ENCODE measurements around the gene BICDL2. TPM values are rescaled to one million over a fixed set of nuclear protein-coding genes. Genes with fewer than 3 reads are reported as not detected.

The BICDL2 gene
- total and polyA plus RNA-seq, 9 of the 15 experiments (the other 6 are each of a cell fraction or from before 2014, with no cell fraction given): 0.09 to 0.28 (median 0.09) TPM; not detected in 6

GRCh38 chr16:3023669-3024478, 12.9 kb downstream of the BICDL2 start, which contains the start of the genes HCFC1R1 and THOC6 (continued):
- TF ChIP-seq SMARCC2 (IDR thresholded peaks at IDR 0.05; ENCODE audit: low read depth) (no peak), RBM34 (IDR thresholded peaks at IDR 0.05; ENCODE audit: borderline replicate concordance, insufficient read depth, low read length) (no peak), ZBTB7A (IDR thresholded peaks at IDR 0.05; ENCODE audit: borderline replicate concordance, control insufficient read depth, low read depth, low read length) (peak; percentile 74), GTF2F1 (IDR thresholded peaks at IDR 0.05; ENCODE audit: low read depth, low read length) (peak; percentile 51; the same call in 1 of the 2 replicates), RUNX1 (IDR thresholded peaks at IDR 0.05; ENCODE audit: low read depth) (no peak), ZNF12 (CRISPR knock-in tag; IDR thresholded peaks at IDR 0.05) (peak; percentile 82; the same call in 1 of the 2 replicates), PPARD (CRISPR knock-in tag; IDR thresholded peaks at IDR 0.05) (no peak), RFX1 (IDR thresholded peaks at IDR 0.05) (no peak), ZNF311 (CRISPR knock-in tag; IDR thresholded peaks at IDR 0.05) (no peak), ZNF589 (CRISPR knock-in tag; IDR thresholded peaks at IDR 0.05; ENCODE audit: low read depth) (no peak), TRIM25 (IDR thresholded peaks at IDR 0.05; ENCODE audit: borderline replicate concordance) (no peak), GABPB1 (CRISPR knock-in tag; IDR thresholded peaks at IDR 0.05) (peak; percentile 90), ZNF644 (tag; IDR thresholded peaks at IDR 0.05; ENCODE audit: low read depth) (no peak), MTA3 (IDR thresholded peaks at IDR 0.05; ENCODE audit: borderline replicate concordance) (peak; percentile 63; the same call in 1 of the 2 replicates), SREBF1 (IDR thresholded peaks at IDR 0.05; ENCODE audit: borderline replicate concordance, low read depth, low read length) (peak; percentile 97), HDAC8 (tag; IDR thresholded peaks at IDR 0.05) (peak; percentile 35; the same call in 1 of the 2 replicates), CHD1 (IDR thresholded peaks at IDR 0.05; ENCODE audit: low read length) (peak; percentile 55), VEZF1 (CRISPR knock-in tag; IDR thresholded peaks at IDR 0.05) (peak; percentile 56), U2AF1 (optimal IDR thresholded peaks at IDR 0.05; ENCODE audit: low read depth, low read length) (peak; percentile 64), RNF2 (IDR thresholded peaks at IDR 0.05) (peak; percentile 76; the same call in 1 of the 2 replicates), CREB1 (IDR thresholded peaks at IDR 0.05) (peak; percentile 90), CREB1 (CRISPR knock-in tag; IDR thresholded peaks at IDR 0.05) (peak; percentile 93), EP400 (IDR thresholded peaks at IDR 0.05) (peak; percentile 98), ESRRA (IDR thresholded peaks at IDR 0.05; ENCODE audit: borderline replicate concordance, low read depth) (0 out of 2 replicates have a peak, but pooled peaks have one; percentile 42), SAFB (IDR thresholded peaks at IDR 0.05; ENCODE audit: borderline replicate concordance, low read depth, low read length) (no peak), TGIF2 (CRISPR knock-in tag; IDR thresholded peaks at IDR 0.05) (no peak), PHB2 (IDR thresholded peaks at IDR 0.05; ENCODE audit: low read depth) (no peak), TCF3 (CRISPR knock-in tag; IDR thresholded peaks at IDR 0.05) (peak; percentile 21; the same call in 1 of the 2 replicates)

Data from K562 (cell line).